Immature natural killer cell (primary cell): ENCODE data around the gene AZU1. TPM values are rescaled to one million over a fixed set of nuclear protein-coding genes. Genes with fewer than 3 reads are reported as not detected.
"Not testable (repeated sequence)": the region's sequence is repeated elsewhere in the genome, so short reads cannot be mapped to it uniquely, and the experiment has no call there.

ENCODE experiments used
- DNase-seq, 3 donors: peaks; one replicate each; pipeline ENCODE4 v3.0.0; 2022; ENCODE audit warnings: mixed read lengths in 1 of 3
- H3K27ac Mint-ChIP-seq, 6 donors: one replicate each; pipeline ENCODE4 v1.8.0; 2020; ENCODE audit warnings: mixed read lengths in 6 of 6, mild to moderate bottlenecking in 5 of 6, inconsistent platforms in 4 of 6, moderate library complexity in 3 of 6
- H3K27me3 Mint-ChIP-seq, 3 donors: one replicate each; pipeline ENCODE4 v1.8.0; 2020 to 2021; ENCODE audit warnings: low read depth in 3 of 3, mild to moderate bottlenecking in 3 of 3, mixed read lengths in 3 of 3, moderate library complexity in 3 of 3, inconsistent platforms in 1 of 3
- H3K36me3 Mint-ChIP-seq, 3 donors: one replicate each; pipeline ENCODE4 v1.8.0; 2020; ENCODE audit warnings: mixed read lengths in 3 of 3, inconsistent platforms in 2 of 3, mild to moderate bottlenecking in 2 of 3
- H3K4me1 Mint-ChIP-seq, 2 donors: one replicate each; pipeline ENCODE4 v1.8.0; 2020; ENCODE audit warnings: inconsistent platforms in 2 of 2, mild to moderate bottlenecking in 2 of 2, mixed read lengths in 2 of 2, moderate library complexity in 1 of 2
- H3K4me3 Mint-ChIP-seq, 5 donors: one replicate each; pipeline ENCODE4 v1.8.0; 2020; ENCODE audit warnings: mild to moderate bottlenecking in 5 of 5, mixed read lengths in 5 of 5, inconsistent platforms in 3 of 5, moderate library complexity in 3 of 5
- H3K9me3 Mint-ChIP-seq, 6 donors: one replicate each; pipeline ENCODE4 v1.8.0; 2020; ENCODE audit warnings: mild to moderate bottlenecking in 6 of 6, mixed read lengths in 6 of 6, inconsistent platforms in 4 of 6, moderate library complexity in 3 of 6
- polyA plus RNA-seq, 3 donors: library from polyadenylated mRNA; unstranded; fragments of 300-500 nt; fragmentation: Illumina TruSeq; gene quantifications; one replicate each; pipeline ENCODE4 v1.2.3, GENCODE V29; 2021

AZU1 gene
- polyA plus RNA-seq, 3 donors from 2014 or later = not detected

GRCh38 chr19:810077-810855, 17.4 kb upstream of the AZU1 start:
- no peak overlapping the region for H3K27ac Mint-ChIP-seq
- peaks cover 25 to 38% (median 32%) of the 10 kb centered on the region in 3 donors for H3K27me3 Mint-ChIP-seq
- peaks cover 13 to 19% (median 14%) of the 10 kb centered on the region in 3 donors for H3K36me3 Mint-ChIP-seq
- H3K9me3 Mint-ChIP-seq = no peaks in the 10 kb centered on the region
- peaks cover 7 to 9% of the 10 kb centered on the region in 2 donors for H3K4me1 Mint-ChIP-seq
- no peak for DNase-seq
- H3K4me3 Mint-ChIP-seq = no peak overlapping the region

- no peak for DNase-seq
- no peaks in the 10 kb centered on the region for H3K9me3 Mint-ChIP-seq
- H3K27ac Mint-ChIP-seq = no peak overlapping the region
These were observed 16.7 kb upstream of the AZU1 start for GRCh38 chr19:810883-811489.

DNA sequence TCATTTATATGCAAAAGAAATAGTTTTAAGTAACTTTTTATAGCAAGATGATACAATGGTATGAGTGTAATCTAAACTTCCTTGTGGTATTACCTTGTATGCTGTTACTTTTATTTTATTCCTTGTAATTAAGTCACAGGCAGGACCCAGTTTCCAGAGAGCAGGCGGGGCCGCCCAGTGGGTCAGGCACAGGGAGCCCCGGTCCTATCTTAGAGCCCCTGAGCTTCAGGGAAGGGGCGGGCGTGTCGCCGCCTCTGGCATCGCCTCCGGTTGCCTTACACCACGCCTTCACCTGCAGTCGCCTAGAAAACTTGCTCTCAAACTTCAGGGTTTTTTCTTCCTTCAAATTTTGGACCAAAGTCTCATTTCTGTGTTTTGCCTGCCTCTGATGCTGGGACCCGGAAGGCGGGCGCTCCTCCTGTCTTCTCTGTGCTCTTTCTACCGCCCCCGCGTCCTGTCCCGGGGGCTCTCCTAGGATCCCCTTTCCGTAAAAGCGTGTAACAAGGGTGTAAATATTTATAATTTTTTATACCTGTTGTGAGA, 16.1 kb upstream of the AZU1 start:
- Mint-ChIP-seq H3K36me3 (peaks cover 16 to 28% (median 22%) of the 10 kb centered on the region in 3 donors), H3K27ac (peak overlapping the region in 1 of 6 donors; percentile 62), H3K4me1 (peaks cover 7 to 9% of the 10 kb centered on the region in 2 donors), H3K9me3 (no peaks in the 10 kb centered on the region), H3K4me3 (no peak overlapping the region), H3K27me3 (peaks cover 28 to 42% (median 29%) of the 10 kb centered on the region in 3 donors)
- DNase-seq = no peak

More at GRCh38 chr19:810883-811489, 16.7 kb upstream of the AZU1 start:
- peaks cover 29 to 40% (median 30%) of the 10 kb centered on the region in 3 donors for H3K27me3 Mint-ChIP-seq
- H3K36me3 Mint-ChIP-seq = peaks cover 13 to 22% (median 17%) of the 10 kb centered on the region in 3 donors
- no peak overlapping the region for H3K4me3 Mint-ChIP-seq
- peaks cover 7 to 9% of the 10 kb centered on the region in 2 donors for H3K4me1 Mint-ChIP-seq

- H3K9me3 Mint-ChIP-seq = peaks cover 0 to under 1% (median 0%) of the 10 kb centered on the region in 6 donors
- no peak overlapping the region for H3K4me3 Mint-ChIP-seq
- peaks cover 16 to 28% (median 24%) of the 10 kb centered on the region in 3 donors for H3K36me3 Mint-ChIP-seq
- H3K4me1 Mint-ChIP-seq = peaks cover 6 to 8% of the 10 kb centered on the region in 2 donors
- no peak for DNase-seq
- H3K27ac Mint-ChIP-seq = no peak overlapping the region
- H3K27me3 Mint-ChIP-seq = peaks cover 24 to 36% (median 27%) of the 10 kb centered on the region in 3 donors
These were observed 15.4 kb upstream of the AZU1 start for GRCh38 chr19:812049-812746.

- H3K4me3 Mint-ChIP-seq = no peak overlapping the region
- peaks cover 10 to 22% (median 19%) of the 10 kb centered on the region in 3 donors for H3K36me3 Mint-ChIP-seq
- H3K27me3 Mint-ChIP-seq = peaks cover 18 to 34% (median 24%) of the 10 kb centered on the region in 3 donors
- DNase-seq = no peak
- H3K27ac Mint-ChIP-seq = no peak overlapping the region
- peaks cover under 1 to 2% of the 10 kb centered on the region in 2 donors for H3K4me1 Mint-ChIP-seq
- peaks cover 0 to 2% (median 0%) of the 10 kb centered on the region in 6 donors for H3K9me3 Mint-ChIP-seq
These were observed 14.9 kb upstream of the AZU1 start for GRCh38 chr19:812747-813218.

- peaks cover 15 to 33% (median 19%) of the 10 kb centered on the region in 3 donors for H3K27me3 Mint-ChIP-seq
- peaks cover 0 to 2% (median 0%) of the 10 kb centered on the region in 6 donors for H3K9me3 Mint-ChIP-seq
- DNase-seq = no peak
- no peak overlapping the region for H3K27ac Mint-ChIP-seq
- no peak overlapping the region for H3K4me3 Mint-ChIP-seq
- no peaks in the 10 kb centered on the region for H3K4me1 Mint-ChIP-seq
- peaks cover 8 to 20% (median 16%) of the 10 kb centered on the region in 3 donors for H3K36me3 Mint-ChIP-seq
These were observed 14.2 kb upstream of the AZU1 start for GRCh38 chr19:813219-814151.

- no peak for DNase-seq
- Mint-ChIP-seq H3K27ac (peak overlapping the region in 1 of 6 donors; percentile 66), H3K4me3 (peak overlapping the region in 1 of 5 donors; percentile 22), H3K36me3 (peaks cover 8 to 20% (median 16%) of the 10 kb centered on the region in 3 donors), H3K4me1 (no peaks in the 10 kb centered on the region), H3K27me3 (peaks cover 15 to 33% (median 19%) of the 10 kb centered on the region in 3 donors), H3K9me3 (peaks cover 0 to 2% (median 0%) of the 10 kb centered on the region in 6 donors)
These were observed 13.2 kb upstream of the AZU1 start for GRCh38 chr19:814152-815078.

DNA sequence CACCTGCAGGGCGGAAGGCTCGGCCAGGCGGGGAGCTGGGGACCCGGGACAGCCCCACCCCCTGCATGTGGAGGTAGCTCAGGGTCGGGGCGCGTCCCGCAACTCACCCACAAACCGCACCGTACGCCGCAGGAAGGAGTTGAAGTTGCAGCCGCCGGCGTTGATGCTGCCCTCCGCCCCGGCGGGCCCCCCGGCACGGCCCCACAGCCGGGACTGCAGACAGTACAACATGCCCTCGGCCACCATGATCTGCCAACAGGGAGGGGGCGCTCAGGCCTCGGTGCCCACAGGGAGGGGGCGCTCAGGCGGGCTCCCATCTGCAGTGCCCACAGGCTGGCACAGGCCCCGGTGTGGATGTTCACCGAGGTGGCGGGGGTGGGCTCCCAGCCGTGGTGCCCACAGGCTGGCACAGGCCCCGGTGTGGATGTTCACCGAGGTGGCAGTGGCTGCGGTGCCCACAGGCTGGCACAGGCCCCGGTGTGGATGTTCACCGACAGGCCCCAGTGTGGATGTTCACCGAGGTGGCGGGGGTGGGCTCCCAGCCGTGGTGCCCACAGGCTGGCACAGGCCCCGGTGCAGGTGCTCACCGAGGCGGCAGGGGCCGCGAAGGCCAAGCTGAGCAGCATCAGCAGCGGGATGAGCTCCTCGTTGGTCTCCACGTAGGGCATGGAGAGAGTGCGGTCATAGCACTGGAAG, 12.4 kb upstream of the AZU1 start:
- Mint-ChIP-seq H3K36me3 (peaks cover 8 to 16% (median 14%) of the 10 kb centered on the region in 3 donors), H3K4me1 (no peaks in the 10 kb centered on the region), H3K27ac (no peak overlapping the region), H3K9me3 (peaks cover 0 to 2% (median 0%) of the 10 kb centered on the region in 6 donors), H3K27me3 (peaks cover 16 to 29% (median 23%) of the 10 kb centered on the region in 3 donors), H3K4me3 (no peak overlapping the region)
- DNase-seq = no peak

GRCh38 chr19:815775-816499, 11.7 kb upstream of the AZU1 start:
- peaks cover 8 to 16% (median 14%) of the 10 kb centered on the region in 3 donors for H3K36me3 Mint-ChIP-seq
- peak overlapping the region in 3 of 6 donors; percentile 37 to 57 (median 39) for H3K27ac Mint-ChIP-seq
- DNase-seq = no peak
- H3K4me1 Mint-ChIP-seq = no peaks in the 10 kb centered on the region
- H3K9me3 Mint-ChIP-seq = peaks cover 0 to 2% (median 0%) of the 10 kb centered on the region in 6 donors
- peaks cover 19 to 29% (median 21%) of the 10 kb centered on the region in 3 donors for H3K27me3 Mint-ChIP-seq
- no peak overlapping the region for H3K4me3 Mint-ChIP-seq

GRCh38 chr19:816500-816857, 11.2 kb upstream of the AZU1 start:
- no peak for DNase-seq
- Mint-ChIP-seq H3K27me3 (peaks cover 17 to 25% (median 17%) of the 10 kb centered on the region in 3 donors), H3K9me3 (peaks cover 0 to 2% (median 0%) of the 10 kb centered on the region in 6 donors), H3K36me3 (peaks cover 6 to 14% (median 11%) of the 10 kb centered on the region in 3 donors), H3K4me1 (no peaks in the 10 kb centered on the region), H3K27ac (peak overlapping the region in 4 of 6 donors; percentile 20 to 72 (median 38)), H3K4me3 (peak overlapping the region in 1 of 5 donors; percentile 27)

DNA sequence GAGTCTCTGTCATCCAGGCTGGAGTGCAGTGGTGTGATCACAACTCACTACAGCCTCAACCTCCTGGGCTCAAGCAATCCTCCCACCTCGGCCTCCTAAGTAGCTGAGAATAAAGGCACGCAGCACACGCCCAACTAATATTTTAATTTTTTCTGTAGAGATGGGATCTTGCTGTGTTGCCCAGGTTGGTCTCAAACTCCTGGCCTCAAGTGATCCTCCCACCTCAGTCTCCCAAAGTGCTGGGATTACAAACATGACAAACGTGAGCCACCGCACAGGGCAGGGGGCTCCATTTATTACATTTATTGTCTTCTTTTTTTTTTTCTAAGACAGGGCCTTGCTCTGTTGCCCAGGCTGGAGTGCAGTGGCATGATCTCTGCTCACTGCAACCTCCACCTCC, 7.4 kb upstream of the AZU1 start:
- not testable (repeated sequence) for H3K4me3 Mint-ChIP-seq, H3K4me1 Mint-ChIP-seq, DNase-seq, H3K27ac Mint-ChIP-seq, H3K9me3 Mint-ChIP-seq
- H3K27me3 Mint-ChIP-seq = peaks cover 8 to 13% (median 13%) of the 10 kb centered on the region in 3 donors
- peaks cover 4 to 11% (median 11%) of the 10 kb centered on the region in 3 donors for H3K36me3 Mint-ChIP-seq
